WERI-Rb-1 (cell line): ENCODE data around the gene TPX2.

ENCODE experiments used
- DNase-seq: peaks from one replicate; pipeline ENCODE4 v3.0.0-alpha.2; 2020
- H3K27ac ChIP-seq: fragments of 250-450 bp; sonication (Bioruptor Pico); 2 replicates; pipeline ENCODE4 v1.5.1; 2020; ENCODE audit warnings: mild to moderate bottlenecking, moderate library complexity
- H3K27me3 ChIP-seq: fragments of 250-450 bp; sonication (Bioruptor Pico); 2 replicates; pipeline ENCODE4 v1.5.1; 2021; ENCODE audit warnings: mild to moderate bottlenecking, low read depth, moderate library complexity; ENCODE audit not compliant: insufficient read depth, severe bottlenecking
- H3K36me3 ChIP-seq: fragments of 250-450 bp; sonication (Bioruptor Pico); 2 replicates; pipeline ENCODE4 v1.5.1; 2020; ENCODE audit warnings: mild to moderate bottlenecking, moderate library complexity
- H3K4me3 ChIP-seq: 2 replicates; pipeline ENCODE4 v1.5.1; 2011; ENCODE audit warnings: low read depth, mild to moderate bottlenecking, control low read depth, low read length
- H3K9me3 ChIP-seq: fragments of 250-450 bp; sonication (Bioruptor Pico); 2 replicates; pipeline ENCODE4 v1.5.1; 2021; ENCODE audit warnings: mild to moderate bottlenecking, moderate library complexity; ENCODE audit not compliant: severe bottlenecking
- CTCF ChIP-seq: IDR thresholded peaks from 2 replicates; pipeline ENCODE4 v1.5.1; 2011; ENCODE audit warnings: low read depth, mild to moderate bottlenecking, control low read depth, inconsistent platforms, low read length

The TPX2 gene

DNA sequence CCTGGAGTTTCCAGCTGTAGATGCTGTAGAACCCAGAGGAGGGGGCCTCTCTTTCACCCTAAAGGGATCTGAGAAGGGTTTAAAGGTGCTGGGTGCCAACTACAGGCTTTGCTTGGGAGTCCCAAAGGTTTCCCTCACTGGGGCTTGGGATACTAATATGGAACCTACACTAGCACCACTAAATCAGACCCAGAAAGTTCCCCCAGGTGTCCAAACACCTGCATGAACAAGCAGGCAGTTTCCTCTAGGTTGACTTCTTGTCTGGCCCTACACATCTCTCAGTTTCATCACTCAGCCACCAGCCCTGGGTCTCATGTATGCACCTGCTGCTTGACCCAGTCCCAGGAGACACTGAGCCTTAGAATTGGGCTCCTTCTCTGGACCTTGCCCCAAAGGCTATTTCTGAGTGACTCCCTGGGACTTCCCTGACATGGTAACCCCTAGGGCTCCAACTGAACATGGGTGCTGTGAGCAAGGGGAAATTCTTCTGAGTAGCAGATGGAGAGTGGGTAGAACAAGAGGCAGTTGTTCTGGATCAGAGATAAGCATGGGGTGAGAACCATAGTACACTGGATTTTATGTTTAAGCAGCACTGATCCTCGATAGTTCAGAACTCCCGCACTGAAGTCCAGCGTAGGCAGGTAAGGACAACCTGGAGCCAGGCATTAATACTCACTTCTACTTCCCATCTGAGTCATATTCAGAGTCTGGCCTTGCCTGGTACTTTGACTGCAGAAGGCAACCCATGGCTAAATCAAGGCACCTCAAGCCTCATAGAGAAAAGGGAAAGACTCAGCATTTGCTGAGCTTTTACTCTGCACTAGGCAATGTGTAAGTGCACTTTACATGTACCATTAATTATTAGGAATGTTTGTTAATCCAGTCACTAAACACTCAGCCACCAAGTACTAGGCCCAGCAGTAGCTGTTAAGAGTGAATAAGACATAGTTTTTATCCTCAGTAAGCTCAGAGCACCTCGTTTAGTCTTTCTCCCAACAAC, 33.2 kb upstream of the TPX2 start:
- peaks cover 96% of the 10 kb centered on the region for H3K36me3 ChIP-seq
- TF ChIP-seq CTCF = no peak
- no peaks in the 10 kb centered on the region for H3K27me3 ChIP-seq
- H3K27ac ChIP-seq = no peak overlapping the region
- H3K9me3 ChIP-seq = no peaks in the 10 kb centered on the region
- H3K4me3 ChIP-seq = no peak overlapping the region
- no peak for DNase-seq

DNA sequence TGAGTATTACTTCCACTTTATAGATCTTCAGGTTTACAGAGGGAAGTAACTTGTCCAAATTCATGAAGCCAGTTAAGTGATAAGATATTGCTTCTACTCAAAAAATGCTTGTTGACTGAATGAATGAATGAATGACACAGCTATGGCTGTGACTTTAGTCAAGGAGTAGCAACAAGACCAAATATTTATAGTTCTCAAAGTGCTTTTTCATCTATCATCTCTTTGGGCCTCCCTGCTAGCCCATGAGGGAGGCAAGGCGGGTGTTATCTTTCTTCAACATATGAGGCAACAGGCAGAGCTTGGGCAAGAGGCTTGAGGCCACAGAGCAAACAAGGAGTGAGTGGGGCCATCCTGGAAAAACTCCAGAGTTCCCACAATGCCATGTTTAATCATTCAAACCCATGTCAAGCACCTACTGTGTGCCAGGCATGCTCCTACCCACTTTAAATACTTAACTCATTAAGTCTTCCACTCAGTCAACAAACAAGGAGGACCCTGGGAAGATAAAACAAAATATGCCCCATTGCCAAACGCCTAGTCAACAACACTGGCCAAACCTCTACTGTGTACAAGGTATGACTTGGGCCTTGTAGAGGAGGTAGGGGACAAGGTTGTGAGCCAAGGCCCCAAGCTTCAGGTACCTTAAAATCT, 32.4 kb upstream of the TPX2 start:
- Histone ChIP-seq H3K36me3 (peaks cover 96% of the 10 kb centered on the region), H3K4me3 (no peak overlapping the region)
- no peak for TF ChIP-seq CTCF

DNA sequence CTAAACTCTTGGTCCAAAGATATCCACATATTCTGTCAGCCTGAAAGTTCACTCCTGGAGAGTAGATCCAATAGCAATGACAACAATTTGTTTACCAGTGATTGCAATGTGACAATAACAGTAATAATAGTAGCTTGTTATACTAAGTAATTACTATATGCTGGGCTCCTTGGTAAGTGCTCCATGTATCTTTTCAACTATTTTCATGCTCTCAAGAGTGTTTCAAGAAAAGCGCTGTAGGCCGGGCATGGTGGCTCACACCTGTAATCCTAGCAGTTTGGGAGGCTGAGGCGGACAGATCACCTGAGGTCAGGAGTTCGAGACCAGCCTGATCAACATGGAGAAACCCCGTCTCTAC, 31.9 kb upstream of the TPX2 start:
- no peak overlapping the region for H3K27ac ChIP-seq
- no peaks in the 10 kb centered on the region for H3K9me3 ChIP-seq
- H3K4me3 ChIP-seq = no peak overlapping the region
- DNase-seq = no peak
- TF ChIP-seq CTCF = no peak
- H3K36me3 ChIP-seq = peaks cover 96% of the 10 kb centered on the region
- H3K27me3 ChIP-seq = no peaks in the 10 kb centered on the region

More for the DNA sequence above, 32.4 kb upstream of the TPX2 start:
- DNase-seq = no peak
- H3K27me3 ChIP-seq = no peaks in the 10 kb centered on the region
- no peaks in the 10 kb centered on the region for H3K9me3 ChIP-seq
- no peak overlapping the region for H3K27ac ChIP-seq

DNA sequence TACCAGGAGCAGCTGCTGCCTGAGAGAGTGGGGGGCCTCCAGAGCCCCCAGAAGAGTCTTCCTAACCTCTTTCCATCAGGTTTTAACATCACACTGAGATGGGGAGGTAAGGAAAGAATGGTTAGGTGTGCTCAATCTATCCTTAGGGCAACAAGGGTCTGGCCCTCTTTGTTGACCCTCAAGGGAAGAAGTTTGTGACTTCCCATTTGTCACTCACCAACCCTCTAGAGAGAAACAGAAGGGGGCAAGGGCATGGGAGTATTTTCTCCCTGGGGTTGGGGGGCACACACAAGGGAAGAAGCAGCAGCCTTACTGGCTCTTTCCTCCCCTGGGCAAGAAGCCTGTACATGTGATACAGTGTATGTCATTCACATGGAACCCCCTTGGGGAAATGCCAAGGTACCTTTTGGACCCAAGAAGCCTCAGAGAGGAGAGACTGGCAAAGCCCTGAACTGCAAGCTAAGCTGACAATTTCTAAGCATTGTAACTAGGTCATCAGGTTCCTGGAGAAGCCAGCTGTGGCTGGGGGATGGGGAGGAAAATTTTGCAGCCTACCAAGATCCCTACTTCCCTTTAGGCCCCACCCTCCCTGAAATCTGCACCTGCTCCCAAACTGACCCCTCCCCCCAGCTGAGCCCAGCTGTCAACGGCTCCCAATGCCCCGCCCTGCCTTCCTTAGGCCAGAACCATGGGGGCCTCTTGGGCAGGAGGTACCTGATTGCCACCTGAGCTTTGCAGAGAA, 30.9 kb upstream of the TPX2 start:
- TF ChIP-seq CTCF = no peak
- DNase-seq = peak; percentile 66
- Histone ChIP-seq H3K27me3 (no peaks in the 10 kb centered on the region), H3K4me3 (no peak overlapping the region), H3K27ac (peak overlapping the region; percentile 66), H3K36me3 (peaks cover 95% of the 10 kb centered on the region), H3K9me3 (no peaks in the 10 kb centered on the region)

DNA sequence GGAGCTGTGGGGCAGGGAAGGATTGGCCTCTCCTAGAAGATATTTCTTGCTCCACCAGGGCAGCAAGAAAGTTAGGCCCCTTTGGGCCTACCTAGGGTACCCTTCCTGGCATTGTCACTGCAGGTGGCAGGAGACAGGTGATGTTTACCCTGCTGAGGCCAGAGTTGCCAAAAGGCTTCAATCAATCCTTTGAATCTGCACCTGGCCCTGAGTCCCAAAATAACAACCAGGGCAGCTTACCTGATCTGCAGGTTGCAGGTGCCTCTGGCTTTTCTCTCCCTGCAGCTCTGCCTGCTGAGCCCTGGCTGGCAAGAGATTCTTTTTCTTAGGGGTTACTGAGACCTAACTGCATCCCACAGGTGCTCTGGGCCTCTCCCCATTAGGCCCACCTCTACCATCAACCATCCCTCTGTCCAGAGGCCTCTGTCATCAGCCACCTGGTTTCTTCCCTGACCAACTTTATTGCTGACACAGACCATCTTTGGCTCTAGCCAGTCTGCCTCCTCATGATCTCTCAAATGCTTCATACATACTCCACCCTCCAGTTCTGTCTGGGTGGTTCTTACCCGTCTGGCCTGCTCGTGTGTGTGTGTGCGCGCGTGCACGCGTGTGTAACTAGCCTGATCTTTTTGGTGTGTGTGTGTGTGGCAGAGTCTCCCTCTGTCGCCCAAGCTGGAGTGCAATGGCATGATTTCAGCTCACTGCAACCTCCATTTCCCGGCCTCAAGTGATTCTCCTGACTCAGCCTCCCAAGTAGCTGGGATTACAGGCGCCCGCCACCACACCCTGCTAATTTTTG, 30.2 kb upstream of the TPX2 start:
- Histone ChIP-seq H3K27ac (peak overlapping the region; percentile 66), H3K4me3 (no peak overlapping the region), H3K27me3 (no peaks in the 10 kb centered on the region), H3K36me3 (peaks cover 95% of the 10 kb centered on the region), H3K9me3 (no peaks in the 10 kb centered on the region)
- no peak for TF ChIP-seq CTCF
- no peak for DNase-seq
